ENCODE data around the gene TRIM17. TPM values are rescaled to one million over a fixed set of nuclear protein-coding genes. Genes with fewer than 3 reads are reported as not detected.
A peak's percentile ranks its signal among the peaks of the same experiment; 100 is the strongest.

Gene TRIM17
- total and polyA plus RNA-seq, 3 donors from 2014 or later = 21.4 to 37.4 (median 33.6) TPM

DNA sequence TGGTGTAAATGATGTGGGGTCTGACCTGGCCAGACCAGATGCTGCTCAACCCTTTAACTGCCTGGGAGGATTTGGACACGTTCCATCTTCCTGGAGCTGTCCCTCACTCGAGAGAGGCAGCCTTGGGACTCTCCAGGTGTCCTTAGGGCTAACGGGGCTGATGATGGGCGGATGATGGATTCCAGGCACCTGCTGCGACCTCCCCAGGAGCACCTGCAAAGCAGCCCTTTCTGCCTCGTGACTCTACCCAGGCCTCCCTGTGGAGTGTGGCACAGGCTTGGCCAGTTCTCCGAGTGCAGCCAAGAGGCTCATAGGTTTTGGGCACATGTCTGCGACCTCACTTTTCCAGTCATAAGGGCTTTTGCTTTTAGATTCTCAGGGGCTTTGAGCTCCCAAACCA is 12.3 kb upstream of the TRIM17 start:
- no peak for TF ChIP-seq CTCF (IDR thresholded peaks at IDR 0.05)
- no peak for TF ChIP-seq POLR2A (IDR thresholded peaks at IDR 0.05)
- WGBS, 2 donors = 72 to 78% methylated on average over 8 of the region's 8 CpGs
- no peak overlapping the region for H3K27ac ChIP-seq
- intact Hi-C loops (cut with DNase I; ENCODE audit: low total_unique reads) = no loop called here
- no peaks in the 10 kb centered on the region for H3K36me3 ChIP-seq (ENCODE audit: low read depth, missing control alignments)
- no peaks in the 10 kb centered on the region for H3K9me3 ChIP-seq
- no peak overlapping the region for H3K4me3 ChIP-seq
- no peaks in the 10 kb centered on the region for H3K4me1 ChIP-seq
- no peak for DNase-seq
- H3K27me3 ChIP-seq = no peaks in the 10 kb centered on the region

GRCh38 chr1:228428412-228428811 is 11.8 kb upstream of the TRIM17 start:
- WGBS, 2 donors = 76 to 78% methylated on average over 4 of the region's 4 CpGs
- intact Hi-C loops (cut with DNase I; ENCODE audit: low total_unique reads) = no loop called here
- no peak for TF ChIP-seq CTCF (IDR thresholded peaks at IDR 0.05)
- Histone ChIP-seq H3K4me3 (no peak overlapping the region), H3K36me3 (ENCODE audit: low read depth, missing control alignments) (no peaks in the 10 kb centered on the region), H3K27me3 (no peaks in the 10 kb centered on the region), H3K4me1 (no peaks in the 10 kb centered on the region), H3K27ac (no peak overlapping the region), H3K9me3 (no peaks in the 10 kb centered on the region)
- no peak for DNase-seq

- Histone ChIP-seq H3K27me3 (no peaks in the 10 kb centered on the region), H3K9me3 (no peaks in the 10 kb centered on the region), H3K36me3 (ENCODE audit: low read depth, missing control alignments) (no peaks in the 10 kb centered on the region), H3K4me1 (no peaks in the 10 kb centered on the region), H3K4me3 (no peak overlapping the region), H3K27ac (no peak overlapping the region)
- intact Hi-C loops (cut with DNase I; ENCODE audit: low total_unique reads) = no loop called here
- TF ChIP-seq CTCF (IDR thresholded peaks at IDR 0.05) = no peak
- no peak for DNase-seq
- 43 to 48% methylated on average over 5 of the region's 5 CpGs for WGBS, 2 donors
These were observed 10.0 kb upstream of the TRIM17 start for GRCh38 chr1:228426518-228427175.

GRCh38 chr1:228424685-228425660 is 8.3 kb upstream of the TRIM17 start:
- no peak overlapping the region for H3K27ac ChIP-seq
- intact Hi-C loops (cut with DNase I; ENCODE audit: low total_unique reads) = no loop called here
- no peaks in the 10 kb centered on the region for H3K9me3 ChIP-seq
- H3K4me3 ChIP-seq = peak overlapping the region; percentile 12 to 24
- H3K27me3 ChIP-seq = no peaks in the 10 kb centered on the region
- no peaks in the 10 kb centered on the region for H3K36me3 ChIP-seq (ENCODE audit: low read depth, missing control alignments)
- peak; percentile 87 for DNase-seq
- 73 to 76% methylated on average over 35 to 62 of the region's 62 CpGs for WGBS, 2 donors
- H3K4me1 ChIP-seq = no peaks in the 10 kb centered on the region
- TF ChIP-seq CTCF (IDR thresholded peaks at IDR 0.05) (no peak), POLR2A (IDR thresholded peaks at IDR 0.05) (peak; percentile 38)

Data from testis (tissue), 3 donors.